Mucosa of descending colon (tissue), 3 donors: ENCODE measurements around the gene PHACTR2. TPM values are rescaled to one million over a fixed set of nuclear protein-coding genes. Genes with fewer than 3 reads are reported as not detected.

Source experiments
- ATAC-seq: fragments of 200-7000 bp; cut with Tn5 transposase; one replicate; pipeline ENCODE4 v1.9.1; 2020; ENCODE audit warnings: mild to moderate bottlenecking, moderate library complexity
- DNase-seq, 3 donors: peaks; one replicate each; pipeline ENCODE4 v3.0.0-alpha.2; 2020
- H3K36me3 ChIP-seq: fragments of 200-600 bp; one replicate; pipeline ENCODE4 v1.8.0; 2021; ENCODE audit warnings: low read depth, mild to moderate bottlenecking
- H3K4me1 ChIP-seq: fragments of 200-600 bp; one replicate; pipeline ENCODE4 v1.8.0; 2021; ENCODE audit warnings: low read depth, mild to moderate bottlenecking
- H3K4me3 ChIP-seq: fragments of 200-600 bp; one replicate; pipeline ENCODE4 v1.8.0; 2021; ENCODE audit warnings: mild to moderate bottlenecking
- H3K9me3 ChIP-seq: fragments of 200-600 bp; one replicate; pipeline ENCODE4 v1.8.0; 2021; ENCODE audit warnings: mild to moderate bottlenecking
- CTCF ChIP-seq: fragments of 200-600 bp; IDR thresholded peaks from one replicate; pipeline ENCODE4 v1.8.0; 2022; ENCODE audit warnings: antibody characterized with exemption, mild to moderate bottlenecking
- intact Hi-C, 2 donors: fragments of 100-400 bp; cut with DNase I in 1 of 2; cut with micrococcal nuclease in 1 of 2; formaldehyde crosslinking; loops; one replicate each; pipeline versions ENCODE4 v1.11.0 to v1.11.1; 2022; cut with DNase I, micrococcal nuclease
- total RNA-seq, 3 donors: library from RNA; stranded (reverse); fragmentation: NEBNext Ultra II Directional in 2 of 3; extraction: Animal tissue kit (Norgen Biotek cat#: 25700) in 2 of 3; gene quantifications; one replicate each; pipeline versions ENCODE4 v1.2.1 to v1.2.4, GENCODE V29; 2021 to 2023
- donor health status: DM: no; HTN: no; CAD: no; lungs with moderate emphysema.
- donor health status: DM: no; HTN: no; CAD: no.
- donor health status: DM: no; HTN: yes; CAD: no.

The PHACTR2 gene
- total RNA-seq, 3 donors from 2014 or later = 49.5 to 70.8 (median 53.4) TPM

- DNase-seq = no peak
- H3K36me3 ChIP-seq = no peaks in the 10 kb centered on the region
- no peaks in the 10 kb centered on the region for H3K9me3 ChIP-seq
- no peak for TF ChIP-seq CTCF
- H3K4me3 ChIP-seq = no peak overlapping the region
- H3K4me1 ChIP-seq = no peaks in the 10 kb centered on the region
- intact Hi-C loops = no loop called here
- ATAC-seq = no peak
Measured at GRCh38 chr6:143696664-143697000, 18.9 kb downstream of the PHACTR2 start.

GRCh38 chr6:143697076-143697800, 19.5 kb downstream of the PHACTR2 start:
- H3K4me1 ChIP-seq = no peaks in the 10 kb centered on the region
- no peak for TF ChIP-seq CTCF
- no peak for ATAC-seq
- H3K36me3 ChIP-seq = no peaks in the 10 kb centered on the region
- no peak for DNase-seq
- H3K4me3 ChIP-seq = no peak overlapping the region
- H3K9me3 ChIP-seq = no peaks in the 10 kb centered on the region
- intact Hi-C loops = no loop called here

- no peaks in the 10 kb centered on the region for H3K36me3 ChIP-seq
- no peaks in the 10 kb centered on the region for H3K4me1 ChIP-seq
- no peaks in the 10 kb centered on the region for H3K9me3 ChIP-seq
- ATAC-seq (no peak), DNase-seq (no peak)
- TF ChIP-seq CTCF = no peak
- intact Hi-C loops = no loop called here
- no peak overlapping the region for H3K4me3 ChIP-seq
Measured at GRCh38 chr6:143698329-143698728, 20.6 kb downstream of the PHACTR2 start.

- Histone ChIP-seq H3K9me3 (no peaks in the 10 kb centered on the region), H3K4me1 (no peaks in the 10 kb centered on the region), H3K36me3 (no peaks in the 10 kb centered on the region), H3K4me3 (no peak overlapping the region)
- intact Hi-C loops = no loop called here
- ATAC-seq (no peak), DNase-seq (no peak)
- TF ChIP-seq CTCF = no peak
Measured at GRCh38 chr6:143698759-143699429, 21.1 kb downstream of the PHACTR2 start.

GRCh38 chr6:143699430-143699825, 21.7 kb downstream of the PHACTR2 start:
- Histone ChIP-seq H3K4me1 (no peaks in the 10 kb centered on the region), H3K36me3 (no peaks in the 10 kb centered on the region), H3K4me3 (no peak overlapping the region), H3K9me3 (no peaks in the 10 kb centered on the region)
- intact Hi-C loops = no loop called here
- ATAC-seq (no peak), DNase-seq (no peak)
- TF ChIP-seq CTCF = no peak
